ENCODE data around the gene AOPEP.

DNA sequence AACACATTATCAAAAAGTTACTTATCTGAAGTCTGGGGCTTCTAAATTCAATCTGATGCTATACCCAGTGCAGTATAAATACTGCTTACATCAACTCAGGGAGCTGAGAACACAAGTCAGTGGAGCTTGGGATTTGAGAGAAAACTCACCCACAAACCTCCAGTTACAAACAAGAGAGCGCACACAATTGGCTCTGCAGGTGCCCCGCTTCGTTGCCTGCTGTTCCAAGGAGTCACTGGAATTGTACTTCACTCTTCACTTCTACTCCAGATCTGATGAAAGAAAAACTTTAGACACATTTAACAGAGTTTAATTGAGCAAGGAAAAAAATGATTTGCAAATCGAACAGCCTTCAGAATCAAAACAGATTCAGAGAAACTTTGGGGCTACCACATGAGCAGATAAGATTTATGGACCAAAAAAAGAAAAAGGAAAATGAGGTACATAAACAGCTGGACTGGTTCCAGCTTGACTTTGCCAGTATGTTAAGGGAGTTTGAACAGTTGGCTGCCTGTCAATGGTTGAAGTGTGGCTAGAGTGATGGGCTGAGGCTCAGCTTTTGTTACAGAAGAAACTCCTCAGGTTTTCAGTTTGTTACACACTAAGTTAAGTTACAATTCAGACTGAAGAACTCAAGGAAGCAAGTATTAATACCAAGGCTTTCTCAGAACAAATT lies 156.6 kb downstream of the AOPEP start:
- TF ChIP-seq, protein P1, sequence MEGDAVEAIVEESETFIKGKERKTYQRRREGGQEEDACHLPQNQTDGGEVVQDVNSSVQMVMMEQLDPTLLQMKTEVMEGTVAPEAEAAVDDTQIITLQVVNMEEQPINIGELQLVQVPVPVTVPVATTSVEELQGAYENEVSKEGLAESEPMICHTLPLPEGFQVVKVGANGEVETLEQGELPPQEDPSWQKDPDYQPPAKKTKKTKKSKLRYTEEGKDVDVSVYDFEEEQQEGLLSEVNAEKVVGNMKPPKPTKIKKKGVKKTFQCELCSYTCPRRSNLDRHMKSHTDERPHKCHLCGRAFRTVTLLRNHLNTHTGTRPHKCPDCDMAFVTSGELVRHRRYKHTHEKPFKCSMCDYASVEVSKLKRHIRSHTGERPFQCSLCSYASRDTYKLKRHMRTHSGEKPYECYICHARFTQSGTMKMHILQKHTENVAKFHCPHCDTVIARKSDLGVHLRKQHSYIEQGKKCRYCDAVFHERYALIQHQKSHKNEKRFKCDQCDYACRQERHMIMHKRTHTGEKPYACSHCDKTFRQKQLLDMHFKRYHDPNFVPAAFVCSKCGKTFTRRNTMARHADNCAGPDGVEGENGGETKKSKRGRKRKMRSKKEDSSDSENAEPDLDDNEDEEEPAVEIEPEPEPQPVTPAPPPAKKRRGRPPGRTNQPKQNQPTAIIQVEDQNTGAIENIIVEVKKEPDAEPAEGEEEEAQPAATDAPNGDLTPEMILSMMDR (IDR thresholded peaks at IDR 0.05): no peak
- no peak for TF ChIP-seq POLR2A (IDR thresholded peaks at IDR 0.05)
